H9 (cell line): Measurements from ENCODE around the gene NAPB. TPM values are rescaled to one million over a fixed set of nuclear protein-coding genes. Genes with fewer than 3 reads are reported as not detected.

Source experiments
- DNase-seq: peaks from one replicate; pipeline ENCODE4 v3.0.0-alpha.2; 2017
- H2AFZ ChIP-seq: one replicate; pipeline ENCODE4 v1.6.1; 2013; ENCODE audit warnings: mild to moderate bottlenecking, low read length, control low read depth, moderate library complexity
- H2AK5ac ChIP-seq: 2 replicates; pipeline ENCODE4 v1.6.1; 2013; ENCODE audit warnings: low read length, control low read depth, mixed read lengths; ENCODE audit not compliant: insufficient read length
- H2BK120ac ChIP-seq: one replicate; pipeline ENCODE4 v1.6.1; 2013; ENCODE audit warnings: low read depth, mild to moderate bottlenecking, low read length, control low read depth, inconsistent platforms; ENCODE audit not compliant: poor library complexity, severe bottlenecking
- H2BK12ac ChIP-seq: 2 replicates; pipeline ENCODE4 v1.6.1; 2013; ENCODE audit warnings: low read length, control low read depth, mixed read lengths, low read depth; ENCODE audit not compliant: insufficient read length
- H2BK15ac ChIP-seq: 2 replicates; pipeline ENCODE4 v1.6.1; 2013; ENCODE audit warnings: low read depth, low read length, control low read depth
- H2BK20ac ChIP-seq: one replicate; pipeline ENCODE4 v1.6.1; 2013; ENCODE audit warnings: low read depth, mild to moderate bottlenecking, low read length, control low read depth, inconsistent platforms; ENCODE audit not compliant: poor library complexity, severe bottlenecking
- H2BK5ac ChIP-seq: 2 replicates; pipeline ENCODE4 v1.6.1; 2013; ENCODE audit warnings: low read length, control low read depth, mixed read lengths; ENCODE audit not compliant: insufficient read length
- H3K14ac ChIP-seq: 2 replicates; pipeline ENCODE4 v1.6.1; 2013; ENCODE audit warnings: low read length, control low read depth; ENCODE audit not compliant: insufficient read depth
- H3K18ac ChIP-seq: 2 replicates; pipeline ENCODE4 v1.6.1; 2013; ENCODE audit warnings: low read depth, mild to moderate bottlenecking, mixed read lengths, low read length, control low read depth; ENCODE audit not compliant: insufficient read length
- H3K23ac ChIP-seq: 2 replicates; pipeline ENCODE4 v1.6.1; 2013; ENCODE audit warnings: low read length, control low read depth, mixed read lengths, low read depth; ENCODE audit not compliant: insufficient read length
- H3K23me2 ChIP-seq: 2 replicates; pipeline ENCODE4 v1.6.1; 2013; ENCODE audit warnings: low read depth, mild to moderate bottlenecking, mixed read lengths, low read length, control low read depth; ENCODE audit not compliant: insufficient read length, poor library complexity, severe bottlenecking
- H3K27ac ChIP-seq: 2 replicates; pipeline ENCODE4 v1.5.1; 2013; ENCODE audit warnings: low read length, control low read depth, mixed read lengths, low read depth; ENCODE audit not compliant: insufficient read length
- H3K27me3 ChIP-seq: 2 replicates; pipeline ENCODE4 v1.6.1; 2013; ENCODE audit warnings: low read length, control low read depth, inconsistent platforms; ENCODE audit not compliant: insufficient read depth
- H3K4ac ChIP-seq: 2 replicates; pipeline ENCODE4 v1.6.1; 2013; ENCODE audit warnings: low read depth, mild to moderate bottlenecking, control low read depth, inconsistent platforms, low read length, moderate library complexity
- H3K4me1 ChIP-seq: 2 replicates; pipeline ENCODE4 v1.6.1; 2013; ENCODE audit warnings: low read length, control low read depth, inconsistent platforms; ENCODE audit not compliant: insufficient read depth
- H3K4me2 ChIP-seq: 2 replicates; pipeline ENCODE4 v1.6.1; 2013; ENCODE audit warnings: low read length, control low read depth, mixed read lengths; ENCODE audit not compliant: insufficient read length, insufficient read depth
- H3K56ac ChIP-seq: 2 replicates; pipeline ENCODE4 v1.6.1; 2013; ENCODE audit warnings: low read depth, mild to moderate bottlenecking, mixed read lengths, low read length, control low read depth; ENCODE audit not compliant: insufficient read length
- H3K79me1 ChIP-seq: 2 replicates; pipeline ENCODE4 v1.6.1; 2013; ENCODE audit warnings: low read depth, mild to moderate bottlenecking, moderate library complexity, low read length, control low read depth, inconsistent platforms; ENCODE audit not compliant: insufficient read depth, poor library complexity, severe bottlenecking
- H3K79me2 ChIP-seq: 2 replicates; pipeline ENCODE4 v1.6.1; 2013; ENCODE audit warnings: low read length, control low read depth, inconsistent platforms; ENCODE audit not compliant: insufficient read depth
- H3K9ac ChIP-seq: 2 replicates; pipeline ENCODE4 v1.6.1; 2013; ENCODE audit warnings: low read length, control low read depth, mixed read lengths; ENCODE audit not compliant: insufficient read length; ENCODE audit errors: extremely low read depth
- H3K9me3 ChIP-seq: one replicate; pipeline ENCODE4 v1.6.1; 2013; ENCODE audit warnings: low read depth, low read length, inconsistent platforms; ENCODE audit not compliant: control insufficient read depth
- H3T11ph ChIP-seq: one replicate; pipeline ENCODE4 v1.6.1; 2013; ENCODE audit warnings: mild to moderate bottlenecking, low read length, control low read depth, inconsistent platforms
- H4K20me1 ChIP-seq: one replicate; pipeline ENCODE4 v1.6.1; 2013; ENCODE audit not compliant: control insufficient read depth, insufficient read length, insufficient read depth
- H4K5ac ChIP-seq: 2 replicates; pipeline ENCODE4 v1.6.1; 2013; ENCODE audit warnings: low read depth, mild to moderate bottlenecking, mixed read lengths, low read length, control low read depth; ENCODE audit not compliant: insufficient read length
- H4K8ac ChIP-seq: replicated peaks from 2 replicates; pipeline ENCODE4 v1.6.1; 2013; ENCODE audit warnings: low read length, control low read depth, mixed read lengths, low read depth; ENCODE audit not compliant: insufficient read length
- H4K91ac ChIP-seq: 2 replicates; pipeline ENCODE4 v1.6.1; 2013; ENCODE audit warnings: low read depth, mild to moderate bottlenecking, moderate library complexity, mixed read lengths, low read length, control low read depth; ENCODE audit not compliant: insufficient read length
- H3K27ac Mint-ChIP-seq, 3 experiments: 2 replicates in 2 of 3; 3 replicates in 1 of 3; pipeline ENCODE4 v1.8.0; 2020 to 2021; ENCODE audit warnings: mixed read lengths in 3 of 3, mild to moderate bottlenecking in 1 of 3, moderate library complexity in 1 of 3
- H3K27me3 Mint-ChIP-seq: 2 replicates; pipeline ENCODE4 v1.8.0; 2021; ENCODE audit warnings: low read depth, mild to moderate bottlenecking, moderate library complexity, mixed read lengths
- H3K36me3 Mint-ChIP-seq, 3 experiments: 2 replicates in 2 of 3; 3 replicates in 1 of 3; pipeline ENCODE4 v1.8.0; 2020 to 2021; ENCODE audit warnings: low read depth in 3 of 3, mixed read lengths in 3 of 3; ENCODE audit not compliant: insufficient read depth in 1 of 3
- H3K4me1 Mint-ChIP-seq, 2 experiments: 2 replicates each; pipeline ENCODE4 v1.8.0; 2020; ENCODE audit warnings: mixed read lengths in 2 of 2
- H3K4me3 Mint-ChIP-seq, 2 experiments: 2 replicates in 1 of 2; 3 replicates in 1 of 2; pipeline ENCODE4 v1.8.0; 2020 to 2021; ENCODE audit warnings: mild to moderate bottlenecking in 2 of 2, mixed read lengths in 2 of 2, moderate library complexity in 1 of 2
- H3K9me3 Mint-ChIP-seq, 2 experiments: 2 replicates in 1 of 2; 3 replicates in 1 of 2; pipeline ENCODE4 v1.8.0; 2020; ENCODE audit warnings: mild to moderate bottlenecking in 2 of 2, mixed read lengths in 2 of 2, moderate library complexity in 1 of 2
- CTCF ChIP-seq: fragments of 200-600 bp; sonication (generic); conservative IDR thresholded peaks from 3 replicates; pipeline ENCODE4 v1.8.0; 2021; ENCODE audit warnings: antibody characterized with exemption, mild to moderate bottlenecking
- WGBS: extraction: QIAGEN DNeasy Blood & Tissue Kit; methylation state at CpG from one replicate; pipeline ENCODE4 v1.1.7; 2013; ENCODE audit warnings: missing lambda C conversion rate, low lambda C conversion rate, mixed read lengths; ENCODE audit not compliant: insufficient read length; ENCODE audit errors: extremely low coverage; 5-methylcytosine and 5-hydroxymethylcytosine counted together
- total RNA-seq: library from RNA; stranded (reverse); gene quantifications from 2 replicates; pipeline ENCODE4 v1.2.1, GENCODE V29; 2021

Gene NAPB
- total RNA-seq, 1 experiment from 2014 or later, result 10.4 TPM

- Histone ChIP-seq H4K91ac (no peak overlapping the region), H3K4me2 (no peak overlapping the region), H2AK5ac (no peak overlapping the region), H4K5ac (no peak overlapping the region), H3K14ac (no peak overlapping the region; the same call in 1 of the 2 replicates), H3K4ac (no peak overlapping the region), H4K20me1 (no peaks in the 10 kb centered on the region), H2BK12ac (no peak overlapping the region), H3K27me3 (no peaks in the 10 kb centered on the region; the same call in 1 of the 2 replicates), H3K4me1 (no peaks in the 10 kb centered on the region), H3K23ac (no peak overlapping the region), H4K8ac (no peak overlapping the region), H3T11ph (no peak overlapping the region), H2BK5ac (no peak overlapping the region), H3K79me1 (no peaks in the 10 kb centered on the region), H3K9ac (no peak overlapping the region), H3K18ac (no peak overlapping the region), H3K23me2 (no peaks in the 10 kb centered on the region), H2BK15ac (no peak overlapping the region), H2BK120ac (no peak overlapping the region), H3K9me3 (no peaks in the 10 kb centered on the region), H2AFZ (no peak overlapping the region), H2BK20ac (no peak overlapping the region), H3K56ac (no peak overlapping the region), H3K79me2 (no peaks in the 10 kb centered on the region), H3K27ac (no peak overlapping the region)
- WGBS, result no CpG with 5 or more reads among the region's 8 CpGs
- no peaks in the 10 kb centered on the region for H3K36me3 Mint-ChIP-seq
- peaks cover 3 to 4% of the 10 kb centered on the region in 2 experiments; a peak in 3 of 5 replicates for H3K9me3 Mint-ChIP-seq
- peaks cover 14% of the 10 kb centered on the region for H3K27me3 Mint-ChIP-seq
- DNase-seq, result no peak
- no peak overlapping the region for H3K4me3 Mint-ChIP-seq
- H3K4me1 Mint-ChIP-seq, result peaks cover 9 to 23% of the 10 kb centered on the region in 2 experiments
- no peak for TF ChIP-seq CTCF
- H3K27ac Mint-ChIP-seq, result no peak overlapping the region
Observed at GRCh38 chr20:23326774-23327173, 94.5 kb downstream of the NAPB start.
